K562 (cell line): ENCODE results near the gene WDR90. TPM values are rescaled to one million over a fixed set of nuclear protein-coding genes. Genes with fewer than 3 reads are reported as not detected.
A peak's percentile ranks its signal among the peaks of the same experiment; 100 is the strongest.

Experiments
- ESRRA ChIP-seq: fragments of 450-650 bp; IDR thresholded peaks from 2 replicates; pipeline ENCODE4 v1.6.1; 2014; ENCODE audit warnings: low read depth, mild to moderate bottlenecking, moderate library complexity, borderline replicate concordance
- ETV6 ChIP-seq, 3 experiments: fragments of 150-350 bp in 1 of 3; sonication (generic) in 1 of 3; formaldehyde crosslinking in 1 of 3; IDR thresholded peaks; 2 replicates each; pipeline versions ENCODE4 v1.6.1 to v1.8.0; 2014 to 2022; ENCODE audit warnings: borderline replicate concordance in 2 of 3, low read depth in 2 of 3, antibody characterized with exemption in 1 of 3, low read length in 1 of 3, mild to moderate bottlenecking in 1 of 3, missing genetic modification reagents in 1 of 3
- HMGN3 ChIP-seq: IDR thresholded peaks from 2 replicates; pipeline ENCODE4 v1.6.1; 2011; ENCODE audit warnings: borderline replicate concordance, low read depth, mild to moderate bottlenecking, mixed read lengths, low read length; ENCODE audit not compliant: insufficient read length; ENCODE audit errors: extremely low read depth
- JUN ChIP-seq, 2 experiments: sonication (generic) in 1 of 2; formaldehyde crosslinking in 1 of 2; IDR thresholded peaks; 2 replicates each; pipeline versions ENCODE4 v1.6.1 to v1.8.0; 2012 to 2022; ENCODE audit warnings: borderline replicate concordance in 2 of 2, mild to moderate bottlenecking in 2 of 2, improper control_type of control experiment in 1 of 2, low read depth in 1 of 2, low read length in 1 of 2, missing genetic modification reagents in 1 of 2
- MBD2 ChIP-seq: sonication (generic); IDR thresholded peaks from 2 replicates; pipeline ENCODE4 v1.6.1; 2016; ENCODE audit warnings: low read depth, borderline replicate concordance
- MCM7 ChIP-seq, 2 experiments: fragments of 450-650 bp; IDR thresholded peaks; 2 replicates each; pipeline ENCODE4 v1.6.1; 2016 to 2018
- MTA3 ChIP-seq: fragments of 450-650 bp; formaldehyde crosslinking; IDR thresholded peaks from 2 replicates; pipeline ENCODE4 v1.6.1; 2017; ENCODE audit warnings: mild to moderate bottlenecking, borderline replicate concordance
- MTF1 ChIP-seq: fragments of 250-450 bp; sonication (Bioruptor Pico); IDR thresholded peaks from 2 replicates; pipeline ENCODE4 v1.9.0; 2021; ENCODE audit warnings: moderate library complexity, mild to moderate bottlenecking, inconsistent platforms, borderline replicate concordance
- NCOA2 ChIP-seq, 2 experiments: fragments of 450-650 bp; IDR thresholded peaks; 2 replicates each; pipeline ENCODE4 v1.6.1; 2018; ENCODE audit warnings: mild to moderate bottlenecking in 2 of 2, moderate library complexity in 1 of 2; ENCODE audit not compliant: partially characterized antibody in 2 of 2
- NFXL1 ChIP-seq: fragments of 450-650 bp; formaldehyde crosslinking; IDR thresholded peaks from 2 replicates; pipeline ENCODE4 v1.4.0; 2021; ENCODE audit warnings: mild to moderate bottlenecking
- SRSF7 ChIP-seq: fragments of 200-400 bp; formaldehyde crosslinking; optimal IDR thresholded peaks from 2 replicates; pipeline ENCODE3; 2017; ENCODE audit warnings: mild to moderate bottlenecking, low read depth, low read length
- ZKSCAN1 ChIP-seq: fragments of 150-350 bp; IDR thresholded peaks from 2 replicates; pipeline ENCODE4 v1.6.1; 2016; ENCODE audit warnings: low read depth, low read length
- polyA plus RNA-seq, 8 experiments: library from polyadenylated mRNA; depleted of rRNA in 4 of 8; stranded (reverse) in 5 of 8; unstranded in 3 of 8; fragments of >200 nt; fragmentation: Nextera tagmentation in 2 of 8; fragmentation: Illumina TruSeq in 1 of 8; extraction: Ambion mirVana in 2 of 8; extraction: Trizol in 1 of 8; gene quantifications; 2 replicates each; pipeline versions ENCODE4 v1.2.1 to v1.2.3, GENCODE V29; 2011 to 2014; ENCODE audit warnings: inconsistent platforms in 1 of 8, missing spikeins in 1 of 8
- total RNA-seq, 7 experiments: library from RNA; depleted of rRNA in 6 of 7; stranded (reverse); fragments of >200 nt in 6 of 7; fragmentation: Illumina TruSeq in 2 of 7; extraction: Trizol in 2 of 7; gene quantifications; 2 replicates each; pipeline versions ENCODE4 v1.2.1 to v1.2.3, GENCODE V29; 2011 to 2021; ENCODE audit warnings: low replicate concordance in 1 of 7
- TF ChIP-seq, protein P1 (sequence below): fragments of 250-450 bp; sonication (Bioruptor Pico); IDR thresholded peaks from 2 replicates; pipeline ENCODE4 v1.5.0; 2022; ENCODE audit warnings: mild to moderate bottlenecking
- TF ChIP-seq, protein P2 (sequence below): IDR thresholded peaks from 3 replicates; pipeline ENCODE4 v1.6.1; 2011; ENCODE audit warnings: borderline replicate concordance, mild to moderate bottlenecking, moderate library complexity; ENCODE audit not compliant: insufficient read length; ENCODE audit errors: extremely low read depth
- TF ChIP-seq, protein P3 (sequence below): sonication (generic); formaldehyde crosslinking; IDR thresholded peaks from 2 replicates; pipeline ENCODE4 v1.8.1; 2023; ENCODE audit warnings: mild to moderate bottlenecking, missing genetic modification reagents
- TF ChIP-seq, protein P4 (sequence below), 2 experiments: fragments of 450-650 bp; IDR thresholded peaks; 2 replicates each; pipeline ENCODE4 v1.6.1; 2016

Gene WDR90
- total and polyA plus RNA-seq, 9 of the 15 experiments (the other 6 are each of a cell fraction or from before 2014, with no cell fraction given) = 0.44 to 12.6 (median 3.3) TPM

DNA sequence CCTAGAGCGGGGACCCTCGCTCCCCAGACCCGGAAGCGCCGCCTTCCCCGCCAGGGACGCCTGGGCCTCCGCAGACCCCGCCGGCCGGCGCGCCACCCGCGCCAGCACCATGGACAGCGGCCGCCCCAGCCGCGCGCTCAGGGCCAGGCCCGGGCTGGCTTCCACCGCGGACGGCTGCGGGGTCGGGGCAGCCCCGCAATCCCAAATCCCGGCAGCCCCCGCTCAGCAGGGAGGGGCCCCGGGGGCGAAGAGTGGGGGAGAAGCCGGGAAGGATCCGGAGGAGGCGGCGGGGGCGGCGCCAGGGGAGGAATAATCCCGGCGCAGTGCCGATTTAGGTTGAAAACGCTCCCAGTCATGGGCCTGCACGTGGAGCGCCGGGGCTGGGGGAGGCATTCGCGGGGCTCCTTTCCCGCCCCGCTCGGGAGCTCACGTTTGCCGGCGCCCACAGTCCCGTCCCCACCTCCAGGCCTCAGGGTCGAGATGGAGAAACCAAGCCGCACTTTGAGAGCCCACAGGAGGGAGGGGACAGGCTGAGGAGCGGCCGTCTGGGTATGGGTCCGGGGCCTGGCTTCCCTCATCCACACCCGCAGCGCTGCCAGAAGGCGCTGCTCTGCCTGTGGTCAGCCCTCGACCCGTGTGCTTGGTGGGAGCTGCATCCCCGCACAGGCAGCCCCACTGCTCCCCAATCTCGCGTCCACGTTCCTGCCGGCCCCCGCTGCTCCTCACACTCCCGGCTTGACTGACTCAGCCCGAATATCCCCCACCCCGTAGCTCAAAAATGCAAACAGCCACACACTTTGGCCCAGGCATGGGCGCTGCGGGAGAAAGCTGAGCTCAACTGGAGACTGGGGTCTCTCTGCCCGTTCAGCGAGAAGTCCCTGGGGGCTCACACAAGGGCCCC is 51.8 kb downstream of the WDR90 start (continued):
- TF ChIP-seq MBD2 (no peak), NFXL1 (CRISPR knock-in tag) (no peak), JUN (IDR thresholded peaks at IDR 0.05; ENCODE audit: borderline replicate concordance, low read depth, low read length) (no peak), JUN (CRISPR knock-in tag; IDR thresholded peaks at IDR 0.05; ENCODE audit: borderline replicate concordance) (peak; percentile 86; the same call in 1 of the 2 replicates), MTF1 (CRISPR knock-in tag) (no peak), SRSF7 (no peak), HMGN3 (no peak), NCOA2 (IDR thresholded peaks at IDR 0.05; ENCODE audit: partially characterized antibody in 2 of 2) (no peak), ESRRA (no peak), MCM7 (IDR thresholded peaks at IDR 0.05) (no peak), MTA3 (no peak), ETV6 (IDR thresholded peaks at IDR 0.05; ENCODE audit: borderline replicate concordance in 1 of 2, low read depth in 2 of 2, low read length in 1 of 2) (no peak), ETV6 (CRISPR knock-in tag; IDR thresholded peaks at IDR 0.05; ENCODE audit: borderline replicate concordance) (peak; percentile 66; the same call in 1 of the 2 replicates), ZKSCAN1 (no peak)
- TF ChIP-seq, protein P1, sequence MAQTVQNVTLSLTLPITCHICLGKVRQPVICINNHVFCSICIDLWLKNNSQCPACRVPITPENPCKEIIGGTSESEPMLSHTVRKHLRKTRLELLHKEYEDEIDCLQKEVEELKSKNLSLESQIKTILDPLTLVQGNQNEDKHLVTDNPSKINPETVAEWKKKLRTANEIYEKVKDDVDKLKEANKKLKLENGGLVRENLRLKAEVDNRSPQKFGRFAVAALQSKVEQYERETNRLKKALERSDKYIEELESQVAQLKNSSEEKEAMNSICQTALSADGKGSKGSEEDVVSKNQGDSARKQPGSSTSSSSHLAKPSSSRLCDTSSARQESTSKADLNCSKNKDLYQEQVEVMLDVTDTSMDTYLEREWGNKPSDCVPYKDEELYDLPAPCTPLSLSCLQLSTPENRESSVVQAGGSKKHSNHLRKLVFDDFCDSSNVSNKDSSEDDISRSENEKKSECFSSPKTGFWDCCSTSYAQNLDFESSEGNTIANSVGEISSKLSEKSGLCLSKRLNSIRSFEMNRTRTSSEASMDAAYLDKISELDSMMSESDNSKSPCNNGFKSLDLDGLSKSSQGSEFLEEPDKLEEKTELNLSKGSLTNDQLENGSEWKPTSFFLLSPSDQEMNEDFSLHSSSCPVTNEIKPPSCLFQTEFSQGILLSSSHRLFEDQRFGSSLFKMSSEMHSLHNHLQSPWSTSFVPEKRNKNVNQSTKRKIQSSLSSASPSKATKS = no peak
- TF ChIP-seq, protein P2, sequence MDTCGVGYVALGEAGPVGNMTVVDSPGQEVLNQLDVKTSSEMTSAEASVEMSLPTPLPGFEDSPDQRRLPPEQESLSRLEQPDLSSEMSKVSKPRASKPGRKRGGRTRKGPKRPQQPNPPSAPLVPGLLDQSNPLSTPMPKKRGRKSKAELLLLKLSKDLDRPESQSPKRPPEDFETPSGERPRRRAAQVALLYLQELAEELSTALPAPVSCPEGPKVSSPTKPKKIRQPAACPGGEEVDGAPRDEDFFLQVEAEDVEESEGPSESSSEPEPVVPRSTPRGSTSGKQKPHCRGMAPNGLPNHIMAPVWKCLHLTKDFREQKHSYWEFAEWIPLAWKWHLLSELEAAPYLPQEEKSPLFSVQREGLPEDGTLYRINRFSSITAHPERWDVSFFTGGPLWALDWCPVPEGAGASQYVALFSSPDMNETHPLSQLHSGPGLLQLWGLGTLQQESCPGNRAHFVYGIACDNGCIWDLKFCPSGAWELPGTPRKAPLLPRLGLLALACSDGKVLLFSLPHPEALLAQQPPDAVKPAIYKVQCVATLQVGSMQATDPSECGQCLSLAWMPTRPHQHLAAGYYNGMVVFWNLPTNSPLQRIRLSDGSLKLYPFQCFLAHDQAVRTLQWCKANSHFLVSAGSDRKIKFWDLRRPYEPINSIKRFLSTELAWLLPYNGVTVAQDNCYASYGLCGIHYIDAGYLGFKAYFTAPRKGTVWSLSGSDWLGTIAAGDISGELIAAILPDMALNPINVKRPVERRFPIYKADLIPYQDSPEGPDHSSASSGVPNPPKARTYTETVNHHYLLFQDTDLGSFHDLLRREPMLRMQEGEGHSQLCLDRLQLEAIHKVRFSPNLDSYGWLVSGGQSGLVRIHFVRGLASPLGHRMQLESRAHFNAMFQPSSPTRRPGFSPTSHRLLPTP = no peak
- TF ChIP-seq, protein P3, sequence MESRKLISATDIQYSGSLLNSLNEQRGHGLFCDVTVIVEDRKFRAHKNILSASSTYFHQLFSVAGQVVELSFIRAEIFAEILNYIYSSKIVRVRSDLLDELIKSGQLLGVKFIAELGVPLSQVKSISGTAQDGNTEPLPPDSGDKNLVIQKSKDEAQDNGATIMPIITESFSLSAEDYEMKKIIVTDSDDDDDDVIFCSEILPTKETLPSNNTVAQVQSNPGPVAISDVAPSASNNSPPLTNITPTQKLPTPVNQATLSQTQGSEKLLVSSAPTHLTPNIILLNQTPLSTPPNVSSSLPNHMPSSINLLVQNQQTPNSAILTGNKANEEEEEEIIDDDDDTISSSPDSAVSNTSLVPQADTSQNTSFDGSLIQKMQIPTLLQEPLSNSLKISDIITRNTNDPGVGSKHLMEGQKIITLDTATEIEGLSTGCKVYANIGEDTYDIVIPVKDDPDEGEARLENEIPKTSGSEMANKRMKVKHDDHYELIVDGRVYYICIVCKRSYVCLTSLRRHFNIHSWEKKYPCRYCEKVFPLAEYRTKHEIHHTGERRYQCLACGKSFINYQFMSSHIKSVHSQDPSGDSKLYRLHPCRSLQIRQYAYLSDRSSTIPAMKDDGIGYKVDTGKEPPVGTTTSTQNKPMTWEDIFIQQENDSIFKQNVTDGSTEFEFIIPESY (CRISPR knock-in tag) = peak; percentile 66; the same call in 1 of the 2 replicates
- TF ChIP-seq, protein P4, sequence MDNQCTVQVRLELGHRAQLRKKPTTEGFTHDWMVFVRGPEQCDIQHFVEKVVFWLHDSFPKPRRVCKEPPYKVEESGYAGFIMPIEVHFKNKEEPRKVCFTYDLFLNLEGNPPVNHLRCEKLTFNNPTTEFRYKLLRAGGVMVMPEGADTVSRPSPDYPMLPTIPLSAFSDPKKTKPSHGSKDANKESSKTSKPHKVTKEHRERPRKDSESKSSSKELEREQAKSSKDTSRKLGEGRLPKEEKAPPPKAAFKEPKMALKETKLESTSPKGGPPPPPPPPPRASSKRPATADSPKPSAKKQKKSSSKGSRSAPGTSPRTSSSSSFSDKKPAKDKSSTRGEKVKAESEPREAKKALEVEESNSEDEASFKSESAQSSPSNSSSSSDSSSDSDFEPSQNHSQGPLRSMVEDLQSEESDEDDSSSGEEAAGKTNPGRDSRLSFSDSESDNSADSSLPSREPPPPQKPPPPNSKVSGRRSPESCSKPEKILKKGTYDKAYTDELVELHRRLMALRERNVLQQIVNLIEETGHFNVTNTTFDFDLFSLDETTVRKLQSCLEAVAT (IDR thresholded peaks at IDR 0.05) = no peak
